GM12878 (cell line): ENCODE measurements around the gene MIEN1. TPM values are rescaled to one million over a fixed set of nuclear protein-coding genes. Genes with fewer than 3 reads are reported as not detected.

Source experiments
- ATAC-seq: fragments of 200-7000 bp; cut with Tn5 transposase; 3 replicates; pipeline ENCODE4 v1.9.1; 2020; ENCODE audit warnings: mild to moderate bottlenecking, moderate library complexity
- BruUV-seq: library from RNA; stranded (reverse); fragments of 400-500 nt; replicated peaks from 2 replicates; lab custom pipeline; 2021; lab: Mats Ljungman, UMichigan
- CTCF ChIA-PET: fragments of 300-600 bp; sonication (Branson Sonifier 250); formaldehyde crosslinking; extraction: SDS; loops from one replicate; lab custom pipeline; 2021; ENCODE audit warnings: inconsistent platforms; lab: Yijun Ruan, JAX
- POLR2A ChIA-PET: fragments of 350-600 bp; formaldehyde crosslinking; extraction: SDS; loops from one replicate; lab custom pipeline; 2021; ENCODE audit warnings: inconsistent platforms; lab: Charles Lee
- RAD21 ChIA-PET: fragments of 300-600 bp; sonication (Branson Sonifier 250); formaldehyde crosslinking; loops from one replicate; lab custom pipeline; 2023; ENCODE audit warnings: antibody characterized with exemption; ENCODE audit not compliant: unreplicated experiment; lab: Charles Lee
- SMC1A ChIA-PET: fragments of 300-600 bp; sonication (Branson Sonifier 250); formaldehyde crosslinking; loops from one replicate; lab custom pipeline; 2023; ENCODE audit not compliant: unreplicated experiment, uncharacterized antibody; lab: Charles Lee
- DNase-seq: peaks from one replicate; pipeline ENCODE4 v3.0.0-alpha.2; 2011; ENCODE audit warnings: low read depth, low spot score
- FAIRE-seq: peaks from 3 replicates; lab custom pipeline; 2011; peaks lifted over from hg19 to GRCh38; lab: Jason Lieb, UNC
- H2AFZ ChIP-seq: 2 replicates; pipeline ENCODE4 v1.6.0; 2011; ENCODE audit warnings: low read depth, low read length, control low read depth; ENCODE audit not compliant: control insufficient read depth
- H3K27ac ChIP-seq: 2 replicates; pipeline ENCODE4 v1.5.1; 2011; ENCODE audit warnings: control low read depth; ENCODE audit not compliant: control insufficient read depth, insufficient read depth
- H3K27me3 ChIP-seq, 2 experiments: replicated peaks in 1 of 2; 2 replicates each; pipeline versions ENCODE4 v1.6.0 to v1.6.1; 2011; ENCODE audit warnings: low read length in 1 of 2; ENCODE audit not compliant: control insufficient read depth in 2 of 2, insufficient read depth in 2 of 2
- H3K36me3 ChIP-seq, 2 experiments: 2 replicates each; pipeline ENCODE4 v1.5.1; 2011; ENCODE audit warnings: low read length in 1 of 2; ENCODE audit not compliant: control insufficient read depth in 2 of 2, insufficient read depth in 2 of 2
- H3K4me1 ChIP-seq: 2 replicates; pipeline ENCODE4 v1.6.1; 2011; ENCODE audit warnings: mild to moderate bottlenecking, low read length, moderate library complexity, mixed read lengths; ENCODE audit not compliant: control insufficient read depth, insufficient read depth
- H3K4me2 ChIP-seq: 2 replicates; pipeline ENCODE4 v1.6.0; 2011; ENCODE audit warnings: control low read depth; ENCODE audit not compliant: control insufficient read depth, insufficient read depth
- H3K4me3 ChIP-seq: fragments of 200-600 bp; sonication (generic); 2 replicates; pipeline ENCODE4 v1.5.1; 2016
- H3K79me2 ChIP-seq: 2 replicates; pipeline ENCODE4 v1.6.0; 2011; ENCODE audit warnings: low read length; ENCODE audit not compliant: control insufficient read depth, insufficient read depth
- H3K9ac ChIP-seq: 2 replicates; pipeline ENCODE4 v1.8.0; 2011; ENCODE audit warnings: low read length, control low read depth, mixed read lengths; ENCODE audit not compliant: control insufficient read depth, insufficient read depth
- H3K9me3 ChIP-seq: replicated peaks from 3 replicates; pipeline ENCODE4 v1.5.1; 2011; ENCODE audit warnings: mild to moderate bottlenecking, low read length; ENCODE audit not compliant: control insufficient read depth, insufficient read depth
- H4K20me1 ChIP-seq: 2 replicates; pipeline ENCODE4 v1.6.0; 2011; ENCODE audit not compliant: control insufficient read depth, insufficient read depth
- BCLAF1 ChIP-seq: fragments of 450-650 bp; IDR thresholded peaks from 2 replicates; pipeline ENCODE4 v1.6.1; 2017; ENCODE audit warnings: antibody characterized with exemption, mild to moderate bottlenecking, moderate library complexity
- EGR1 ChIP-seq, 2 experiments: IDR thresholded peaks; 1 replicate in 1 of 2; 2 replicates in 1 of 2; pipeline ENCODE4 v1.6.1; 2011 to 2012; ENCODE audit warnings: low read depth in 2 of 2, low read length in 2 of 2, borderline replicate concordance in 1 of 2, mild to moderate bottlenecking in 1 of 2, moderate library complexity in 1 of 2
- FOXM1 ChIP-seq: IDR thresholded peaks from 2 replicates; pipeline ENCODE4 v1.6.1; 2012; ENCODE audit warnings: low read depth, mild to moderate bottlenecking, inconsistent platforms, low read length, moderate library complexity
- HDGF ChIP-seq: fragments of 450-650 bp; IDR thresholded peaks from 2 replicates; pipeline ENCODE4 v1.6.1; 2016; ENCODE audit warnings: antibody characterized with exemption
- IKZF2 ChIP-seq, 2 experiments: fragments of 450-650 bp; IDR thresholded peaks; 2 replicates each; pipeline ENCODE4 v1.6.1; 2017; ENCODE audit warnings: mild to moderate bottlenecking in 2 of 2, moderate library complexity in 2 of 2
- MTA2 ChIP-seq: fragments of 450-650 bp; IDR thresholded peaks from 2 replicates; pipeline ENCODE4 v1.6.1; 2016; ENCODE audit warnings: low read depth, mild to moderate bottlenecking, moderate library complexity
- NR2C1 ChIP-seq: fragments of 450-650 bp; IDR thresholded peaks from 2 replicates; pipeline ENCODE4 v1.6.1; 2017; ENCODE audit warnings: antibody characterized with exemption, mild to moderate bottlenecking, moderate library complexity
- NR2F1 ChIP-seq: fragments of 450-650 bp; conservative IDR thresholded peaks from 2 replicates; pipeline ENCODE4 v1.6.1; 2017; ENCODE audit warnings: mild to moderate bottlenecking
- NRF1 ChIP-seq: conservative IDR thresholded peaks from 2 replicates; pipeline ENCODE4 v1.6.1; 2011; ENCODE audit warnings: mild to moderate bottlenecking, low read depth, low read length, improper control_type of control experiment
- TBL1XR1 ChIP-seq: IDR thresholded peaks from 2 replicates; pipeline ENCODE4 v1.6.1; 2012; ENCODE audit warnings: low read depth, low read length, improper control_type of control experiment
- ZBTB4 ChIP-seq: fragments of 450-650 bp; formaldehyde crosslinking; IDR thresholded peaks from 2 replicates; pipeline ENCODE4 v1.4.0; 2022; ENCODE audit warnings: mild to moderate bottlenecking, moderate library complexity
- WGBS: methylation state at CpG from one replicate; pipeline ENCODE4 v1.1.6; 2016; ENCODE audit warnings: low lambda C conversion rate; ENCODE audit not compliant: insufficient replicate concordance, insufficient coverage; ENCODE audit errors: missing lambda C conversion rate; 5-methylcytosine and 5-hydroxymethylcytosine counted together
- in situ Hi-C: fragments of 300-500 bp; cut with MboI; formaldehyde crosslinking; loops from 9 replicates; pipeline ENCODE4 v1.14.3; 2018; ENCODE audit warnings: mixed read lengths
- intact Hi-C: fragments of 100-400 bp; cut with micrococcal nuclease; formaldehyde crosslinking; loops from one replicate; pipeline ENCODE4 v1.14.2; 2022; ENCODE audit not compliant: unreplicated experiment
- polyA plus RNA-seq, 11 experiments: library from polyadenylated mRNA; depleted of rRNA in 4 of 11; unstranded in 6 of 11; stranded (reverse) in 5 of 11; fragments of >200 nt; fragmentation: Nextera tagmentation in 4 of 11; fragmentation: Illumina TruSeq in 1 of 11; extraction: Ambion mirVana in 4 of 11; extraction: Trizol in 1 of 11; gene quantifications; 1 replicate in 1 of 11; 2 replicates in 10 of 11; pipeline versions ENCODE4 v1.2.1 to v1.2.3, GENCODE V29; 2011 to 2016; ENCODE audit warnings: inconsistent platforms in 2 of 11, missing spikeins in 2 of 11, low read depth in 1 of 11
- total RNA-seq, 4 experiments: library from RNA; depleted of rRNA in 3 of 4; stranded (reverse); fragments of >200 nt in 3 of 4; fragmentation: Illumina TruSeq in 1 of 4; extraction: Trizol in 1 of 4; gene quantifications; 2 replicates each; pipeline versions ENCODE4 v1.2.1 to v1.2.3, GENCODE V29; 2013 to 2021

Gene MIEN1
- total and polyA plus RNA-seq, 10 of the 15 experiments (the other 5 are each of a cell fraction or from before 2014, with no cell fraction given) = 24.9 to 89.1 (median 47.7) TPM

- ChIA-PET RAD21 (no interaction called here), POLR2A (no interaction called here), CTCF (no interaction called here), SMC1A (interaction anchor here (1.3 to 4.9 kb wide), 2 partner anchors 87 to 91 kb away, joined by 5 to 59 read pairs; no protein-coding TSS in a partner anchor)
- in situ Hi-C loops (no loop called here), intact Hi-C loops (loop anchor here (5.0 kb wide), 1 partner anchor 73 kb away; no protein-coding TSS in a partner anchor)
- no peak overlapping the region for H2AFZ ChIP-seq
- BruUV-seq = no TSS peak
- H3K79me2 ChIP-seq = peaks cover 89% of the 10 kb centered on the region
- ATAC-seq = no peak
- DNase-seq = no peak
- peak in 1 of 2 experiments; percentile 54; a peak in 1 of 4 replicates for TF ChIP-seq IKZF2 (IDR thresholded peaks at IDR 0.05)
- TF ChIP-seq FOXM1 = 0 out of 2 replicates have a peak, but pooled peaks have one; percentile 14
- no peak for TF ChIP-seq NRF1
- TF ChIP-seq HDGF = peak; percentile 77; the same call in 1 of the 2 replicates
- TF ChIP-seq MTA2 = peak; percentile 13; the same call in 1 of the 2 replicates
- TF ChIP-seq TBL1XR1 = 0 out of 2 replicates have a peak, but pooled peaks have one; percentile 25
- peak; percentile 83 for TF ChIP-seq NR2C1
- no peak for TF ChIP-seq BCLAF1
- no peak for TF ChIP-seq ZBTB4
- TF ChIP-seq NR2F1 = peak; percentile 88
- no peak for TF ChIP-seq EGR1 (IDR thresholded peaks at IDR 0.05; ENCODE audit: borderline replicate concordance in 1 of 2, low read depth in 2 of 2, low read length in 2 of 2)
- no peak for FAIRE-seq
- peak overlapping the region; percentile 79 for H3K4me3 ChIP-seq
- peaks cover 4 to 24% of the 10 kb centered on the region in 2 experiments for H3K36me3 ChIP-seq
- no peaks in the 10 kb centered on the region; the same call in 2 of the 3 replicates for H3K9me3 ChIP-seq
- no peaks in the 10 kb centered on the region for H4K20me1 ChIP-seq
- WGBS = 51% methylated on average over 4 of the region's 4 CpGs
- H3K27ac ChIP-seq = peak overlapping the region; percentile 95
- H3K9ac ChIP-seq = peak overlapping the region; percentile 74
- H3K4me1 ChIP-seq = peaks cover 65% of the 10 kb centered on the region
- H3K27me3 ChIP-seq = no peaks in the 10 kb centered on the region
- peak overlapping the region; percentile 97 for H3K4me2 ChIP-seq
These were observed 43.7 kb upstream of the MIEN1 start for GRCh38 chr17:39774047-39774446.
